Measurements from ENCODE around the gene PLXNA2.

PLXNA2 gene

GRCh38 chr1:208065862-208066261 is 178.3 kb downstream of the PLXNA2 start:
- Histone ChIP-seq H3K36me3 (ENCODE audit: control insufficient read depth in 4 of 4, insufficient read depth in 4 of 4, low read length in 3 of 4) (no peaks in the 10 kb centered on the region), H3K4me1 (ENCODE audit: control extremely low read depth in 1 of 4, control insufficient read depth in 4 of 4, insufficient read depth in 4 of 4, low read length in 3 of 4) (peaks cover 0 to 3% (median 0%) of the 10 kb centered on the region in 4 experiments), H3K9me3 (ENCODE audit: control extremely low read depth in 1 of 5, control insufficient read depth in 4 of 5, insufficient read depth in 2 of 5, low read depth in 1 of 5, low read length in 4 of 5) (no peaks in the 10 kb centered on the region), H3K27me3 (replicated peaks in 2 of 5; ENCODE audit: control insufficient read depth in 4 of 5, insufficient read depth in 5 of 5, low read length in 4 of 5) (no peaks in the 10 kb centered on the region), H3K4me3 (ENCODE audit: control insufficient read depth in 1 of 7, extremely low read depth in 1 of 7, insufficient read depth in 4 of 7, low read depth in 2 of 7, low read length in 6 of 7) (no peak overlapping the region), H3K27ac (ENCODE audit: insufficient read depth in 1 of 2, low read depth in 1 of 2, low read length in 2 of 2, poor library complexity in 1 of 2, severe bottlenecking in 2 of 2) (no peak overlapping the region)
- peak; percentile 23 to 63 (median 57) for DNase-seq
- POLR2A ChIA-PET = no interaction called here
- CTCF ChIA-PET = interaction anchor here (1.1 to 1.9 kb wide), 2 partner anchors 11 to 173 kb away, joined by 3 read pairs; no protein-coding TSS in a partner anchor

- no peaks in the 10 kb centered on the region for H3K36me3 ChIP-seq (ENCODE audit: control insufficient read depth in 4 of 4, insufficient read depth in 4 of 4, low read length in 3 of 4)
- 100% methylated on average over 1 of the region's 3 CpGs for WGBS (ENCODE audit: insufficient coverage)
- CTCF ChIA-PET = no interaction called here
- H3K9me3 ChIP-seq (ENCODE audit: control extremely low read depth in 1 of 5, control insufficient read depth in 4 of 5, insufficient read depth in 2 of 5, low read depth in 1 of 5, low read length in 4 of 5) = no peaks in the 10 kb centered on the region
- peaks cover 0 to 2% (median 0%) of the 10 kb centered on the region in 5 experiments for H3K27me3 ChIP-seq (replicated peaks in 2 of 5; ENCODE audit: control insufficient read depth in 4 of 5, insufficient read depth in 5 of 5, low read length in 4 of 5)
- DNase-seq = no peak
- H3K4me1 ChIP-seq (ENCODE audit: control extremely low read depth in 1 of 4, control insufficient read depth in 4 of 4, insufficient read depth in 4 of 4, low read length in 3 of 4) = peaks cover 0 to 3% (median 0%) of the 10 kb centered on the region in 4 experiments
- H3K4me3 ChIP-seq (ENCODE audit: control insufficient read depth in 1 of 7, extremely low read depth in 1 of 7, insufficient read depth in 4 of 7, low read depth in 2 of 7, low read length in 6 of 7) = no peak overlapping the region
- POLR2A ChIA-PET = no interaction called here
- no peak overlapping the region for H3K27ac ChIP-seq (ENCODE audit: insufficient read depth in 1 of 2, low read depth in 1 of 2, low read length in 2 of 2, poor library complexity in 1 of 2, severe bottlenecking in 2 of 2)
Measured at GRCh38 chr1:208061632-208062031, 182.6 kb downstream of the PLXNA2 start.

- POLR2A ChIA-PET = no interaction called here
- no peaks in the 10 kb centered on the region for H3K36me3 ChIP-seq (ENCODE audit: control insufficient read depth in 4 of 4, insufficient read depth in 4 of 4, low read length in 3 of 4)
Measured at GRCh38 chr1:208061118-208061517, 183.1 kb downstream of the PLXNA2 start.

GRCh38 chr1:208060215-208060869 is 183.8 kb downstream of the PLXNA2 start:
- POLR2A ChIA-PET = no interaction called here
- H3K9me3 ChIP-seq (ENCODE audit: control extremely low read depth in 1 of 5, control insufficient read depth in 4 of 5, insufficient read depth in 2 of 5, low read depth in 1 of 5, low read length in 4 of 5) = no peaks in the 10 kb centered on the region
- H3K4me3 ChIP-seq (ENCODE audit: control insufficient read depth in 1 of 7, extremely low read depth in 1 of 7, insufficient read depth in 4 of 7, low read depth in 2 of 7, low read length in 6 of 7) = no peak overlapping the region
- H3K36me3 ChIP-seq (ENCODE audit: control insufficient read depth in 4 of 4, insufficient read depth in 4 of 4, low read length in 3 of 4) = no peaks in the 10 kb centered on the region
- CTCF ChIA-PET = no interaction called here
- no peaks in the 10 kb centered on the region for H3K4me1 ChIP-seq (ENCODE audit: control extremely low read depth in 1 of 4, control insufficient read depth in 4 of 4, insufficient read depth in 4 of 4, low read length in 3 of 4)
- peaks cover 0 to 2% (median 0%) of the 10 kb centered on the region in 5 experiments for H3K27me3 ChIP-seq (replicated peaks in 2 of 5; ENCODE audit: control insufficient read depth in 4 of 5, insufficient read depth in 5 of 5, low read length in 4 of 5)
- no peak for DNase-seq
- WGBS (ENCODE audit: insufficient coverage) = 94% methylated on average over 16 of the region's 17 CpGs
- no peak overlapping the region for H3K27ac ChIP-seq (ENCODE audit: insufficient read depth in 1 of 2, low read depth in 1 of 2, low read length in 2 of 2, poor library complexity in 1 of 2, severe bottlenecking in 2 of 2)

More at GRCh38 chr1:208061118-208061517, 183.1 kb downstream of the PLXNA2 start:
- 98% methylated on average over 4 of the region's 4 CpGs for WGBS (ENCODE audit: insufficient coverage)
- Histone ChIP-seq H3K9me3 (ENCODE audit: control extremely low read depth in 1 of 5, control insufficient read depth in 4 of 5, insufficient read depth in 2 of 5, low read depth in 1 of 5, low read length in 4 of 5) (no peaks in the 10 kb centered on the region), H3K4me1 (ENCODE audit: control extremely low read depth in 1 of 4, control insufficient read depth in 4 of 4, insufficient read depth in 4 of 4, low read length in 3 of 4) (peaks cover 0 to 2% (median 0%) of the 10 kb centered on the region in 4 experiments), H3K27me3 (replicated peaks in 2 of 5; ENCODE audit: control insufficient read depth in 4 of 5, insufficient read depth in 5 of 5, low read length in 4 of 5) (peaks cover 0 to 2% (median 0%) of the 10 kb centered on the region in 5 experiments), H3K4me3 (ENCODE audit: control insufficient read depth in 1 of 7, extremely low read depth in 1 of 7, insufficient read depth in 4 of 7, low read depth in 2 of 7, low read length in 6 of 7) (no peak overlapping the region), H3K27ac (ENCODE audit: insufficient read depth in 1 of 2, low read depth in 1 of 2, low read length in 2 of 2, poor library complexity in 1 of 2, severe bottlenecking in 2 of 2) (no peak overlapping the region)
- CTCF ChIA-PET = no interaction called here
- no peak for DNase-seq

- Histone ChIP-seq H3K27me3 (replicated peaks in 2 of 5; ENCODE audit: control insufficient read depth in 4 of 5, insufficient read depth in 5 of 5, low read length in 4 of 5) (peaks cover 0 to 2% (median 0%) of the 10 kb centered on the region in 5 experiments), H3K9me3 (ENCODE audit: control extremely low read depth in 1 of 5, control insufficient read depth in 4 of 5, insufficient read depth in 2 of 5, low read depth in 1 of 5, low read length in 4 of 5) (no peaks in the 10 kb centered on the region), H3K4me1 (ENCODE audit: control extremely low read depth in 1 of 4, control insufficient read depth in 4 of 4, insufficient read depth in 4 of 4, low read length in 3 of 4) (no peaks in the 10 kb centered on the region), H3K4me3 (ENCODE audit: control insufficient read depth in 1 of 7, extremely low read depth in 1 of 7, insufficient read depth in 4 of 7, low read depth in 2 of 7, low read length in 6 of 7) (no peak overlapping the region), H3K36me3 (ENCODE audit: control insufficient read depth in 4 of 4, insufficient read depth in 4 of 4, low read length in 3 of 4) (no peaks in the 10 kb centered on the region), H3K27ac (ENCODE audit: insufficient read depth in 1 of 2, low read depth in 1 of 2, low read length in 2 of 2, poor library complexity in 1 of 2, severe bottlenecking in 2 of 2) (no peak overlapping the region)
- ChIA-PET POLR2A (interaction anchor here (0.6 kb wide), 1 partner anchor 123 kb away, joined by 3 read pairs; no protein-coding TSS in a partner anchor), CTCF (interaction anchor here (1.2 kb wide), 1 partner anchor 40 kb away, joined by 3 read pairs; no protein-coding TSS in a partner anchor)
- peak in 1 of 3 donors; percentile 7 for DNase-seq
- 78% methylated on average over 6 of the region's 6 CpGs for WGBS (ENCODE audit: insufficient coverage)
Measured at GRCh38 chr1:208059409-208060001, 184.7 kb downstream of the PLXNA2 start.

GRCh38 chr1:208058756-208059155 is 185.4 kb downstream of the PLXNA2 start:
- WGBS (ENCODE audit: insufficient coverage) = 100% methylated on average over 2 of the region's 4 CpGs

GRCh38 chr1:208058267-208058666 is 185.9 kb downstream of the PLXNA2 start:
- no peaks in the 10 kb centered on the region for H3K4me1 ChIP-seq (ENCODE audit: control extremely low read depth in 1 of 4, control insufficient read depth in 4 of 4, insufficient read depth in 4 of 4, low read length in 3 of 4)
- no peaks in the 10 kb centered on the region for H3K36me3 ChIP-seq (ENCODE audit: control insufficient read depth in 4 of 4, insufficient read depth in 4 of 4, low read length in 3 of 4)
- H3K4me3 ChIP-seq (ENCODE audit: control insufficient read depth in 1 of 7, extremely low read depth in 1 of 7, insufficient read depth in 4 of 7, low read depth in 2 of 7, low read length in 6 of 7) = no peak overlapping the region
- ChIA-PET CTCF (interaction anchor here (1.2 kb wide), 1 partner anchor 39 kb away, joined by 3 read pairs; no protein-coding TSS in a partner anchor), POLR2A (no interaction called here)
- H3K9me3 ChIP-seq (ENCODE audit: control extremely low read depth in 1 of 5, control insufficient read depth in 4 of 5, insufficient read depth in 2 of 5, low read depth in 1 of 5, low read length in 4 of 5) = no peaks in the 10 kb centered on the region
- WGBS (ENCODE audit: insufficient coverage) = 90% methylated on average over 7 of the region's 12 CpGs
- H3K27me3 ChIP-seq (replicated peaks in 2 of 5; ENCODE audit: control insufficient read depth in 4 of 5, insufficient read depth in 5 of 5, low read length in 4 of 5) = peaks cover 0 to 2% (median 0%) of the 10 kb centered on the region in 5 experiments
- DNase-seq = no peak
- H3K27ac ChIP-seq (ENCODE audit: insufficient read depth in 1 of 2, low read depth in 1 of 2, low read length in 2 of 2, poor library complexity in 1 of 2, severe bottlenecking in 2 of 2) = no peak overlapping the region

More at GRCh38 chr1:208058756-208059155, 185.4 kb downstream of the PLXNA2 start:
- Histone ChIP-seq H3K4me3 (ENCODE audit: control insufficient read depth in 1 of 7, extremely low read depth in 1 of 7, insufficient read depth in 4 of 7, low read depth in 2 of 7, low read length in 6 of 7) (no peak overlapping the region), H3K9me3 (ENCODE audit: control extremely low read depth in 1 of 5, control insufficient read depth in 4 of 5, insufficient read depth in 2 of 5, low read depth in 1 of 5, low read length in 4 of 5) (no peaks in the 10 kb centered on the region), H3K36me3 (ENCODE audit: control insufficient read depth in 4 of 4, insufficient read depth in 4 of 4, low read length in 3 of 4) (no peaks in the 10 kb centered on the region), H3K27me3 (replicated peaks in 2 of 5; ENCODE audit: control insufficient read depth in 4 of 5, insufficient read depth in 5 of 5, low read length in 4 of 5) (peaks cover 0 to 2% (median 0%) of the 10 kb centered on the region in 5 experiments), H3K4me1 (ENCODE audit: control extremely low read depth in 1 of 4, control insufficient read depth in 4 of 4, insufficient read depth in 4 of 4, low read length in 3 of 4) (no peaks in the 10 kb centered on the region), H3K27ac (ENCODE audit: insufficient read depth in 1 of 2, low read depth in 1 of 2, low read length in 2 of 2, poor library complexity in 1 of 2, severe bottlenecking in 2 of 2) (no peak overlapping the region)
- POLR2A ChIA-PET = no interaction called here
- DNase-seq = no peak
- CTCF ChIA-PET = interaction anchor here (1.2 kb wide), 1 partner anchor 39 kb away, joined by 3 read pairs; no protein-coding TSS in a partner anchor

All from common myeloid progenitor, CD34-positive (primary cell).